HepG2 (cell line): ENCODE measurements around the gene PCBP4. TPM values are rescaled to one million over a fixed set of nuclear protein-coding genes. Genes with fewer than 3 reads are reported as not detected.

Experiments
- ATF3 ChIP-seq: sonication (generic); formaldehyde crosslinking; IDR thresholded peaks from 2 replicates; pipeline ENCODE4 v1.4.0; 2020; ENCODE audit warnings: missing genetic modification reagents
- ESRRA ChIP-seq: sonication (generic); formaldehyde crosslinking; IDR thresholded peaks from 2 replicates; pipeline ENCODE4 v1.5.1; 2020; ENCODE audit warnings: mild to moderate bottlenecking, low read depth, missing genetic modification reagents
- FOXA1 ChIP-seq, 2 experiments: fragments of 450-650 bp in 1 of 2; sonication (generic) in 1 of 2; formaldehyde crosslinking in 1 of 2; IDR thresholded peaks; 2 replicates each; pipeline versions ENCODE4 v1.4.0 to v1.6.1; 2016 to 2020; ENCODE audit warnings: missing genetic modification reagents in 1 of 2
- MAFK ChIP-seq, 2 experiments: IDR thresholded peaks in 1 of 2; conservative IDR thresholded peaks in 1 of 2; 2 replicates each; pipeline ENCODE4 v1.6.1; 2011; ENCODE audit warnings: improper control_type of control experiment in 2 of 2, low read length in 2 of 2
- POGK ChIP-seq: sonication (generic); formaldehyde crosslinking; conservative IDR thresholded peaks from 2 replicates; pipeline ENCODE4 v1.8.0; 2022; ENCODE audit warnings: mild to moderate bottlenecking, moderate library complexity, missing genetic modification reagents
- REXO4 ChIP-seq: sonication (generic); formaldehyde crosslinking; IDR thresholded peaks from 2 replicates; pipeline ENCODE4 v1.8.0; 2022; ENCODE audit warnings: missing genetic modification reagents, mild to moderate bottlenecking, borderline replicate concordance
- SETDB1 ChIP-seq: sonication (generic); formaldehyde crosslinking; IDR thresholded peaks from 2 replicates; pipeline ENCODE4 v1.5.1; 2020; ENCODE audit warnings: missing genetic modification reagents, mild to moderate bottlenecking, borderline replicate concordance
- SRSF1 ChIP-seq: fragments of 200-400 bp; formaldehyde crosslinking; optimal IDR thresholded peaks from 2 replicates; pipeline ENCODE3; 2017; ENCODE audit warnings: mild to moderate bottlenecking, low read depth, low read length, moderate library complexity
- ZMYM4 ChIP-seq: sonication (generic); formaldehyde crosslinking; IDR thresholded peaks from 2 replicates; pipeline ENCODE4 v1.8.1; 2023; ENCODE audit warnings: mild to moderate bottlenecking, missing genetic modification reagents
- ZNF256 ChIP-seq: sonication (generic); formaldehyde crosslinking; conservative IDR thresholded peaks from 2 replicates; pipeline ENCODE4 v1.4.0; 2020; ENCODE audit warnings: missing genetic modification reagents
- ZNF280D ChIP-seq: sonication (generic); formaldehyde crosslinking; IDR thresholded peaks from 2 replicates; pipeline ENCODE4 v1.5.1; 2020; ENCODE audit warnings: mild to moderate bottlenecking, missing genetic modification reagents
- ZNF407 ChIP-seq: sonication (generic); formaldehyde crosslinking; IDR thresholded peaks from one replicate; pipeline ENCODE4 v1.5.1; 2020; ENCODE audit warnings: mild to moderate bottlenecking, missing genetic modification reagents; ENCODE audit errors: not compliant biosample characterization
- ZNF747 ChIP-seq: sonication (generic); formaldehyde crosslinking; IDR thresholded peaks from 2 replicates; pipeline ENCODE4 v1.8.1; 2023; ENCODE audit warnings: missing genetic modification reagents, mild to moderate bottlenecking, borderline replicate concordance
- ZNF761 ChIP-seq: sonication (generic); formaldehyde crosslinking; conservative IDR thresholded peaks from 2 replicates; pipeline ENCODE4 v1.4.0; 2020; ENCODE audit warnings: mild to moderate bottlenecking, missing genetic modification reagents
- polyA plus RNA-seq, 8 experiments: library from polyadenylated mRNA; depleted of rRNA in 3 of 8; stranded (reverse) in 7 of 8; unstranded in 1 of 8; fragments of >200 nt; fragmentation: Illumina TruSeq in 4 of 8; extraction: Trizol in 4 of 8; gene quantifications; 2 replicates each; pipeline versions ENCODE4 v1.2.1 to v1.2.3, GENCODE V29; 2011 to 2016; ENCODE audit warnings: low read depth in 4 of 8, missing spikeins in 1 of 8, mixed read lengths in 1 of 8; ENCODE audit not compliant: insufficient read depth in 1 of 8
- total RNA-seq, 5 experiments: library from RNA; depleted of rRNA; stranded (reverse); fragments of >200 nt; fragmentation: Illumina TruSeq; extraction: Trizol; gene quantifications; 2 replicates each; pipeline ENCODE4 v1.2.3, GENCODE V29; 2016; ENCODE audit warnings: low read depth in 1 of 5

The PCBP4 gene
- total and polyA plus RNA-seq, 2 of the 13 experiments (the other 11 are each of a cell fraction or from before 2014, with no cell fraction given), result 36.8 to 51.3 TPM

- TF ChIP-seq POGK (CRISPR knock-in tag) (peak; percentile 73), REXO4 (peak; percentile 86), ZNF747 (CRISPR knock-in tag) (peak; percentile 95), ATF3 (CRISPR knock-in tag) (0 out of 2 replicates have a peak, but pooled peaks have one; percentile 4), ZNF407 (CRISPR knock-in tag) (peak; percentile 44), MAFK (conservative IDR thresholded peaks at IDR 0.05 in 1 of 2, IDR thresholded peaks at IDR 0.05 in 1 of 2; ENCODE audit: low read length in 2 of 2) (no peak), ZNF256 (0 out of 2 replicates have a peak, but pooled peaks have one; percentile 48), FOXA1 (IDR thresholded peaks at IDR 0.05) (no peak), FOXA1 (CRISPR knock-in tag; IDR thresholded peaks at IDR 0.05) (peak; percentile 21; the same call in 1 of the 2 replicates), SRSF1 (no peak), ZMYM4 (peak; percentile 86), ESRRA (peak; percentile 97; the same call in 1 of the 2 replicates), ZNF280D (CRISPR knock-in tag) (peak; percentile 81; the same call in 1 of the 2 replicates), ZNF761 (CRISPR knock-in tag) (peak; percentile 72; the same call in 1 of the 2 replicates), SETDB1 (no peak)
Measured at GRCh38 chr3:51982838-51983577, 15.8 kb upstream of the PCBP4 start, which contains the start of gene ACY1 (continued).
